KMS-11 (cell line): ENCODE measurements around the gene FHIT.

Experiments
- H2AFZ ChIP-seq: fragments of 200-600 bp; sonication (generic); 2 replicates; pipeline ENCODE4 v1.6.1; 2016; ENCODE audit warnings: antibody characterized with exemption, mixed run types, low read depth
- H3K27ac ChIP-seq: fragments of 200-600 bp; sonication (generic); 2 replicates; pipeline ENCODE4 v1.6.1; 2016; ENCODE audit warnings: mild to moderate bottlenecking, mixed run types
- H3K27me3 ChIP-seq: fragments of 200-600 bp; sonication (generic); 2 replicates; pipeline ENCODE4 v1.6.1; 2017; ENCODE audit warnings: mild to moderate bottlenecking, low read depth, mixed run types, moderate library complexity; ENCODE audit not compliant: insufficient read depth
- H3K36me3 ChIP-seq: fragments of 200-600 bp; sonication (generic); 2 replicates; pipeline ENCODE4 v1.6.1; 2017; ENCODE audit warnings: mild to moderate bottlenecking, mixed run types; ENCODE audit not compliant: insufficient read depth
- H3K4me1 ChIP-seq: fragments of 200-600 bp; sonication (generic); 2 replicates; pipeline ENCODE4 v1.6.1; 2016; ENCODE audit warnings: mild to moderate bottlenecking, low read depth, mixed run types; ENCODE audit not compliant: poor library complexity, severe bottlenecking
- H3K4me2 ChIP-seq: fragments of 200-600 bp; sonication (generic); 2 replicates; pipeline ENCODE4 v1.7.0; 2016; ENCODE audit warnings: mild to moderate bottlenecking, mixed run types
- H3K4me3 ChIP-seq: fragments of 200-600 bp; sonication (generic); IDR thresholded peaks from 2 replicates; pipeline ENCODE4 v1.6.1; 2017; ENCODE audit warnings: low read depth, low read length, mixed read lengths; ENCODE audit not compliant: insufficient read depth
- H3K79me2 ChIP-seq: fragments of 200-600 bp; sonication (generic); 2 replicates; pipeline ENCODE4 v1.6.1; 2016; ENCODE audit warnings: low read depth, mixed run types; ENCODE audit not compliant: insufficient read depth
- H3K9ac ChIP-seq: fragments of 200-600 bp; sonication (generic); 2 replicates; pipeline ENCODE4 v1.6.1; 2016; ENCODE audit warnings: mild to moderate bottlenecking, mixed run types
- H4K20me1 ChIP-seq: fragments of 200-600 bp; sonication (generic); 2 replicates; pipeline ENCODE4 v1.6.1; 2016; ENCODE audit warnings: mild to moderate bottlenecking, mixed run types; ENCODE audit not compliant: insufficient read depth
- TF ChIP-seq, protein P1 (sequence below): fragments of 200-600 bp; sonication (generic); conservative IDR thresholded peaks from 2 replicates; pipeline ENCODE4 v1.6.1; 2017; ENCODE audit warnings: low read depth, mild to moderate bottlenecking, antibody characterized with exemption, low read length, moderate library complexity, mixed read lengths

FHIT gene

GRCh38 chr3:59832702-59833101, 1418.5 kb downstream of the FHIT start:
- H3K4me3 ChIP-seq, result no peak overlapping the region

DNA sequence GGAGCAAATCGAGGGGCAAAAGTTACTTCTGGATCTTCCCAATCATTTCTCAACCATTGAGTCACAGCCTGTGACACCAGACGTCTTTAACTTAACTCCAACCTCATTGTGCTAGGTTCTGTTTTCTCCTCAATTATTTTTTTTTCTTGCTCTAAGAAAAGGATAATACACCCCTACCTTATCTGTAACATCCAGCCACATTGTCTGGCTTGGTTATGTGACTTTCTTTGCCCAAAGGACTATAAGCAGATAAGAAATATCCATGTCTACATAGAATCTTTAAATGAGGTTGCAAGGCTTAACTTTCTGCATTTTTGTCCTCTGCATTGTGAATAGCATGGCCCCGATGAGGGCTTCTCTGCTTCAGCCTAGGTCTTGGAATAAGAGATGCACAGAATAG, 1419.0 kb downstream of the FHIT start:
- H3K9ac ChIP-seq, result no peak overlapping the region
- no peak overlapping the region for H2AFZ ChIP-seq
- H3K79me2 ChIP-seq, result no peaks in the 10 kb centered on the region
- H3K4me1 ChIP-seq, result no peaks in the 10 kb centered on the region
- H3K36me3 ChIP-seq, result no peaks in the 10 kb centered on the region
- no peak overlapping the region for H3K27ac ChIP-seq
- H3K4me2 ChIP-seq, result no peak overlapping the region
- H3K27me3 ChIP-seq, result no peaks in the 10 kb centered on the region
- H3K4me3 ChIP-seq, result no peak overlapping the region
- no peaks in the 10 kb centered on the region for H4K20me1 ChIP-seq
- TF ChIP-seq, protein P1, sequence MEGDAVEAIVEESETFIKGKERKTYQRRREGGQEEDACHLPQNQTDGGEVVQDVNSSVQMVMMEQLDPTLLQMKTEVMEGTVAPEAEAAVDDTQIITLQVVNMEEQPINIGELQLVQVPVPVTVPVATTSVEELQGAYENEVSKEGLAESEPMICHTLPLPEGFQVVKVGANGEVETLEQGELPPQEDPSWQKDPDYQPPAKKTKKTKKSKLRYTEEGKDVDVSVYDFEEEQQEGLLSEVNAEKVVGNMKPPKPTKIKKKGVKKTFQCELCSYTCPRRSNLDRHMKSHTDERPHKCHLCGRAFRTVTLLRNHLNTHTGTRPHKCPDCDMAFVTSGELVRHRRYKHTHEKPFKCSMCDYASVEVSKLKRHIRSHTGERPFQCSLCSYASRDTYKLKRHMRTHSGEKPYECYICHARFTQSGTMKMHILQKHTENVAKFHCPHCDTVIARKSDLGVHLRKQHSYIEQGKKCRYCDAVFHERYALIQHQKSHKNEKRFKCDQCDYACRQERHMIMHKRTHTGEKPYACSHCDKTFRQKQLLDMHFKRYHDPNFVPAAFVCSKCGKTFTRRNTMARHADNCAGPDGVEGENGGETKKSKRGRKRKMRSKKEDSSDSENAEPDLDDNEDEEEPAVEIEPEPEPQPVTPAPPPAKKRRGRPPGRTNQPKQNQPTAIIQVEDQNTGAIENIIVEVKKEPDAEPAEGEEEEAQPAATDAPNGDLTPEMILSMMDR, result no peak

More at GRCh38 chr3:59832702-59833101, 1418.5 kb downstream of the FHIT start:
- no peaks in the 10 kb centered on the region for H3K36me3 ChIP-seq
- H3K9ac ChIP-seq, result no peak overlapping the region
- H4K20me1 ChIP-seq, result no peaks in the 10 kb centered on the region
- TF ChIP-seq, protein P1, result no peak
- H3K27ac ChIP-seq, result no peak overlapping the region
- H2AFZ ChIP-seq, result no peak overlapping the region
- no peaks in the 10 kb centered on the region for H3K27me3 ChIP-seq
- H3K4me2 ChIP-seq, result no peak overlapping the region
- no peaks in the 10 kb centered on the region for H3K79me2 ChIP-seq
- no peaks in the 10 kb centered on the region for H3K4me1 ChIP-seq

DNA sequence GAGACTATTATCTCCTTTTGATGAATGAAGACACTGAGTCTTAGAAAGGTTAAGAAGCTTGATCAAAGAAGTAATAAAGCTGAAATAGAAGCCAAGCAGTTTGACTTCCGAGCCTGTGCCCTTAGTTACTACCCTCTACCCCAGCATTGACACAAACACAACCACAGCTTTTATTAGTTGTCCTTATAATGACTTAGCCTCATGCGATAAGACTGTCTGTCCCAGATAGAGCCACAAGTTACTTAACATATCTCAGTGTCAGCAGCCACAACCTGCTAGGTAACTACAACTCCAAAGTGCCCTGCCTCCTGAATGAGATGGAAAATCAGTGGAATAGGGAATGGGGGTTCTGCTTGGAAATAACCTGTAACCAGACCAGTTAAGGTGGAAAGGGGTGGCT, 1419.9 kb downstream of the FHIT start:
- no peak overlapping the region for H3K4me2 ChIP-seq
- no peaks in the 10 kb centered on the region for H4K20me1 ChIP-seq
- no peaks in the 10 kb centered on the region for H3K27me3 ChIP-seq
- no peak overlapping the region for H3K27ac ChIP-seq
- H3K79me2 ChIP-seq, result no peaks in the 10 kb centered on the region
- H3K9ac ChIP-seq, result no peak overlapping the region
- TF ChIP-seq, protein P1, result no peak
- H3K4me3 ChIP-seq, result no peak overlapping the region
- H3K36me3 ChIP-seq, result no peaks in the 10 kb centered on the region
- H3K4me1 ChIP-seq, result no peaks in the 10 kb centered on the region
- no peak overlapping the region for H2AFZ ChIP-seq

- no peaks in the 10 kb centered on the region for H3K36me3 ChIP-seq
- no peaks in the 10 kb centered on the region for H3K4me1 ChIP-seq
- no peak overlapping the region for H3K9ac ChIP-seq
- no peak overlapping the region for H3K4me2 ChIP-seq
- no peak overlapping the region for H3K4me3 ChIP-seq
- no peaks in the 10 kb centered on the region for H4K20me1 ChIP-seq
- no peak overlapping the region for H3K27ac ChIP-seq
- H2AFZ ChIP-seq, result no peak overlapping the region
- no peaks in the 10 kb centered on the region for H3K27me3 ChIP-seq
- TF ChIP-seq, protein P1, result no peak
- H3K79me2 ChIP-seq, result no peaks in the 10 kb centered on the region
Measured at GRCh38 chr3:59829527-59829926, 1421.7 kb downstream of the FHIT start.

DNA sequence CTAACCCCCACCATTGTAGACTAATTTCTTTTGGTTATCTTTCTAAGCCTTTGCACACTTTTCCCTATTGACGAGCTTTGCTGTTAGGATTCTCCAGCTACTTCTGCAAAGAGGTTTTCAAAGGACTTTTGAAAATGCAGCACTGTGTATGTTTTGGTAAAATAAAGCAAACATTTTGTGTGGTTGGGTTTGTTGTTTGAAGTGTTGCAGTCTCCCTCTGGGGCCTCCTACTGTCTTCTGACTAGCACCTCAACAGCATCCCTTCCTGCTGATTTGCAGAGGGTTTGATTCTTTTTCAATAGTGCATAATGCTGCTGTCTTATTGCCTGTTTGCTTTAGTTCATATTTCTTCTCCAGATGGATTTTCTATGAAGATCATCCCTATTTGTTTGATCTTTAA, 1426.4 kb downstream of the FHIT start:
- Histone ChIP-seq H3K4me2 (no peak overlapping the region), H2AFZ (no peak overlapping the region), H3K4me3 (no peak overlapping the region), H4K20me1 (no peaks in the 10 kb centered on the region), H3K79me2 (no peaks in the 10 kb centered on the region), H3K4me1 (no peaks in the 10 kb centered on the region), H3K27ac (no peak overlapping the region), H3K9ac (no peak overlapping the region), H3K27me3 (no peaks in the 10 kb centered on the region), H3K36me3 (no peaks in the 10 kb centered on the region)
- TF ChIP-seq, protein P1, result no peak
